Caco-2 (cell line): Measurements from ENCODE around the gene TNFRSF8. TPM values are rescaled to one million over a fixed set of nuclear protein-coding genes. Genes with fewer than 3 reads are reported as not detected.

ENCODE experiments used
- BruUV-seq: library from RNA; stranded (reverse); fragments of 400-500 nt; replicated peaks from 2 replicates; lab custom pipeline; 2021; lab: Mats Ljungman, UMichigan
- CTCF ChIA-PET: fragments of 300-600 bp; sonication (Branson Sonifier 250); formaldehyde crosslinking; loops from one replicate; lab custom pipeline; 2022; ENCODE audit warnings: antibody characterized with exemption; lab: Charles Lee
- POLR2A ChIA-PET: fragments of 300-600 bp; sonication (Branson Sonifier 250); formaldehyde crosslinking; loops from one replicate; lab custom pipeline; 2022; ENCODE audit warnings: antibody characterized with exemption; lab: Charles Lee
- DNase-seq, 2 experiments: peaks; one replicate each; pipeline versions ENCODE4 v3.0.0 to v3.0.0-alpha.2; 2020 to 2022
- H3K27me3 ChIP-seq: replicated peaks from 2 replicates; pipeline ENCODE4 v1.6.0; 2011; ENCODE audit warnings: low read length; ENCODE audit not compliant: control insufficient read depth, insufficient read depth
- H3K36me3 ChIP-seq: 2 replicates; pipeline ENCODE4 v1.5.1; 2011; ENCODE audit warnings: low read length; ENCODE audit not compliant: control insufficient read depth, insufficient read depth
- H3K4me1 ChIP-seq: fragments of 250-450 bp; sonication (Bioruptor Pico); 2 replicates; pipeline ENCODE4 v1.5.1; 2020; ENCODE audit warnings: mild to moderate bottlenecking
- H3K4me3 ChIP-seq: 2 replicates; pipeline ENCODE4 v1.5.1; 2011; ENCODE audit warnings: low read depth, mild to moderate bottlenecking, control low read depth, low read length
- H3K9me3 ChIP-seq: fragments of 250-450 bp; sonication (Bioruptor Pico); 2 replicates; pipeline ENCODE4 v1.5.1; 2020; ENCODE audit warnings: mild to moderate bottlenecking, moderate library complexity
- H3K27ac Mint-ChIP-seq: one replicate; pipeline ENCODE4 v1.8.0; 2022; ENCODE audit warnings: mixed read lengths; ENCODE audit not compliant: unreplicated experiment
- H3K27me3 Mint-ChIP-seq: one replicate; pipeline ENCODE4 v1.8.0; 2022; ENCODE audit warnings: mixed read lengths; ENCODE audit not compliant: insufficient read depth, unreplicated experiment
- H3K36me3 Mint-ChIP-seq: one replicate; pipeline ENCODE4 v1.8.0; 2022; ENCODE audit warnings: mild to moderate bottlenecking, mixed read lengths; ENCODE audit not compliant: insufficient read depth, unreplicated experiment
- H3K4me1 Mint-ChIP-seq: one replicate; pipeline ENCODE4 v1.8.0; 2022; ENCODE audit warnings: low read depth, mixed read lengths; ENCODE audit not compliant: unreplicated experiment
- H3K4me3 Mint-ChIP-seq: one replicate; pipeline ENCODE4 v1.8.0; 2022; ENCODE audit warnings: mild to moderate bottlenecking, moderate library complexity, mixed read lengths; ENCODE audit not compliant: unreplicated experiment
- H3K9me3 Mint-ChIP-seq: one replicate; pipeline ENCODE4 v1.8.0; 2022; ENCODE audit warnings: mixed read lengths; ENCODE audit not compliant: unreplicated experiment
- CTCF ChIP-seq, 2 experiments: fragments of 200-600 bp in 1 of 2; IDR thresholded peaks; 1 replicate in 1 of 2; 2 replicates in 1 of 2; pipeline versions ENCODE4 v1.5.1 to v1.8.0; 2011 to 2022; ENCODE audit warnings: antibody characterized with exemption in 1 of 2, control low read depth in 1 of 2, inconsistent platforms in 1 of 2, low read depth in 1 of 2, low read length in 1 of 2, mild to moderate bottlenecking in 1 of 2, moderate library complexity in 1 of 2; ENCODE audit not compliant: insufficient read depth in 1 of 2, severe bottlenecking in 1 of 2, unreplicated experiment in 1 of 2
- intact Hi-C: fragments of 100-400 bp; cut with micrococcal nuclease; formaldehyde crosslinking; loops from one replicate; pipeline ENCODE4 v1.10.0; 2022; ENCODE audit not compliant: unreplicated experiment
- total RNA-seq: library from RNA; stranded (reverse); gene quantifications from 2 replicates; pipeline ENCODE4 v1.2.3, GENCODE V29; 2022

Gene TNFRSF8
- total RNA-seq, 1 experiment from 2014 or later, result not detected

- Histone ChIP-seq H3K27me3 (no peaks in the 10 kb centered on the region), H3K36me3 (no peaks in the 10 kb centered on the region), H3K4me1 (no peaks in the 10 kb centered on the region), H3K4me3 (no peak overlapping the region), H3K9me3 (no peaks in the 10 kb centered on the region)
- no peak for TF ChIP-seq CTCF (IDR thresholded peaks at IDR 0.05; ENCODE audit: insufficient read depth in 1 of 2, low read depth in 1 of 2, low read length in 1 of 2, severe bottlenecking in 1 of 2, unreplicated experiment in 1 of 2)
- intact Hi-C loops, result no loop called here
- Mint-ChIP-seq H3K27ac (no peak overlapping the region), H3K27me3 (peaks cover 6% of the 10 kb centered on the region), H3K4me3 (no peak overlapping the region), H3K36me3 (no peaks in the 10 kb centered on the region), H3K9me3 (no peaks in the 10 kb centered on the region), H3K4me1 (no peaks in the 10 kb centered on the region)
- ChIA-PET CTCF (interaction anchor here (2.2 to 2.4 kb wide), 2 partner anchors 25 to 42 kb away, joined by 8 to 10 read pairs; no protein-coding TSS in a partner anchor), POLR2A (no interaction called here)
- DNase-seq, result no peak
- BruUV-seq, result no TSS peak
Measured at GRCh38 chr1:12123172-12123571, 60.1 kb downstream of the TNFRSF8 start.

- Mint-ChIP-seq H3K27ac (no peak overlapping the region), H3K4me1 (no peaks in the 10 kb centered on the region), H3K36me3 (no peaks in the 10 kb centered on the region), H3K4me3 (no peak overlapping the region), H3K9me3 (no peaks in the 10 kb centered on the region), H3K27me3 (peaks cover 6% of the 10 kb centered on the region)
- no peaks in the 10 kb centered on the region for H3K36me3 ChIP-seq
- no peaks in the 10 kb centered on the region for H3K9me3 ChIP-seq
- ChIA-PET POLR2A (interaction anchor here (0.6 kb wide), 1 partner anchor 44 kb away, joined by 4 read pairs; no protein-coding TSS in a partner anchor), CTCF (interaction anchor here (0.6 to 2.4 kb wide), 18 partner anchors 10 to 185 kb away, joined by 3 to 29 read pairs (median 3); no protein-coding TSS in a partner anchor)
- H3K4me3 ChIP-seq, result no peak overlapping the region
- peak; percentile 88 to 93 for TF ChIP-seq CTCF (IDR thresholded peaks at IDR 0.05; ENCODE audit: insufficient read depth in 1 of 2, low read depth in 1 of 2, low read length in 1 of 2, severe bottlenecking in 1 of 2, unreplicated experiment in 1 of 2)
- DNase-seq, result peak; percentile 56 to 78
- intact Hi-C loops, result loop anchor here (1.0 kb wide), 1 partner anchor 84 kb away; no protein-coding TSS in a partner anchor
- no peaks in the 10 kb centered on the region for H3K27me3 ChIP-seq
- BruUV-seq, result no TSS peak
- no peaks in the 10 kb centered on the region for H3K4me1 ChIP-seq
Measured at GRCh38 chr1:12124693-12125421, 61.8 kb downstream of the TNFRSF8 start.

- Histone ChIP-seq H3K9me3 (no peaks in the 10 kb centered on the region), H3K36me3 (no peaks in the 10 kb centered on the region), H3K4me3 (no peak overlapping the region), H3K27me3 (no peaks in the 10 kb centered on the region), H3K4me1 (peaks cover 3% of the 10 kb centered on the region; the same call in 1 of the 2 replicates)
- H3K27me3 Mint-ChIP-seq, result peaks cover 3% of the 10 kb centered on the region
- H3K4me3 Mint-ChIP-seq, result no peak overlapping the region
- intact Hi-C loops, result loop anchor here (1.0 kb wide), 1 partner anchor 84 kb away; no protein-coding TSS in a partner anchor
- H3K36me3 Mint-ChIP-seq, result no peaks in the 10 kb centered on the region
- H3K27ac Mint-ChIP-seq, result no peak overlapping the region
- DNase-seq, result no peak
- H3K9me3 Mint-ChIP-seq, result no peaks in the 10 kb centered on the region
- ChIA-PET POLR2A (interaction anchor here (0.6 kb wide), 1 partner anchor 43 kb away, joined by 4 read pairs; no protein-coding TSS in a partner anchor), CTCF (interaction anchor here (0.7 to 2.4 kb wide), 8 partner anchors 40 to 119 kb away, joined by 3 to 29 read pairs (median 6); no protein-coding TSS in a partner anchor)
- TF ChIP-seq CTCF (IDR thresholded peaks at IDR 0.05; ENCODE audit: insufficient read depth in 1 of 2, low read depth in 1 of 2, low read length in 1 of 2, severe bottlenecking in 1 of 2, unreplicated experiment in 1 of 2), result no peak
- no TSS peak for BruUV-seq
- no peaks in the 10 kb centered on the region for H3K4me1 Mint-ChIP-seq
Measured at GRCh38 chr1:12125422-12126355, 62.6 kb downstream of the TNFRSF8 start.
